ENCODE measurements around the gene SMO. TPM values are rescaled to one million over a fixed set of nuclear protein-coding genes. Genes with fewer than 3 reads are reported as not detected.

The SMO gene
- total RNA-seq, 1 donor from 2014 or later: 22.1 TPM

- Histone ChIP-seq H3K27ac (peak overlapping the region; percentile 80), H3K27me3 (no peaks in the 10 kb centered on the region), H3K4me1 (peaks cover 45% of the 10 kb centered on the region), H3K36me3 (no peaks in the 10 kb centered on the region), H3K4me3 (peak overlapping the region; percentile 79 to 84), H3K9me3 (no peaks in the 10 kb centered on the region)
- TF ChIP-seq POLR2A (IDR thresholded peaks at IDR 0.05): no peak
- no peak for TF ChIP-seq POLR2AphosphoS5 (IDR thresholded peaks at IDR 0.05; ENCODE audit: insufficient read depth in 1 of 2, low read depth in 1 of 2)
- TF ChIP-seq, protein P1, sequence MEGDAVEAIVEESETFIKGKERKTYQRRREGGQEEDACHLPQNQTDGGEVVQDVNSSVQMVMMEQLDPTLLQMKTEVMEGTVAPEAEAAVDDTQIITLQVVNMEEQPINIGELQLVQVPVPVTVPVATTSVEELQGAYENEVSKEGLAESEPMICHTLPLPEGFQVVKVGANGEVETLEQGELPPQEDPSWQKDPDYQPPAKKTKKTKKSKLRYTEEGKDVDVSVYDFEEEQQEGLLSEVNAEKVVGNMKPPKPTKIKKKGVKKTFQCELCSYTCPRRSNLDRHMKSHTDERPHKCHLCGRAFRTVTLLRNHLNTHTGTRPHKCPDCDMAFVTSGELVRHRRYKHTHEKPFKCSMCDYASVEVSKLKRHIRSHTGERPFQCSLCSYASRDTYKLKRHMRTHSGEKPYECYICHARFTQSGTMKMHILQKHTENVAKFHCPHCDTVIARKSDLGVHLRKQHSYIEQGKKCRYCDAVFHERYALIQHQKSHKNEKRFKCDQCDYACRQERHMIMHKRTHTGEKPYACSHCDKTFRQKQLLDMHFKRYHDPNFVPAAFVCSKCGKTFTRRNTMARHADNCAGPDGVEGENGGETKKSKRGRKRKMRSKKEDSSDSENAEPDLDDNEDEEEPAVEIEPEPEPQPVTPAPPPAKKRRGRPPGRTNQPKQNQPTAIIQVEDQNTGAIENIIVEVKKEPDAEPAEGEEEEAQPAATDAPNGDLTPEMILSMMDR (IDR thresholded peaks at IDR 0.05): no peak
- intact Hi-C loops (cut with DNase I): no loop called here
- no peak for DNase-seq (ENCODE audit: extremely low spot score in 2 of 2)
Measured at GRCh38 chr7:129187681-129188371, 607 bp upstream of the SMO start.

DNA sequence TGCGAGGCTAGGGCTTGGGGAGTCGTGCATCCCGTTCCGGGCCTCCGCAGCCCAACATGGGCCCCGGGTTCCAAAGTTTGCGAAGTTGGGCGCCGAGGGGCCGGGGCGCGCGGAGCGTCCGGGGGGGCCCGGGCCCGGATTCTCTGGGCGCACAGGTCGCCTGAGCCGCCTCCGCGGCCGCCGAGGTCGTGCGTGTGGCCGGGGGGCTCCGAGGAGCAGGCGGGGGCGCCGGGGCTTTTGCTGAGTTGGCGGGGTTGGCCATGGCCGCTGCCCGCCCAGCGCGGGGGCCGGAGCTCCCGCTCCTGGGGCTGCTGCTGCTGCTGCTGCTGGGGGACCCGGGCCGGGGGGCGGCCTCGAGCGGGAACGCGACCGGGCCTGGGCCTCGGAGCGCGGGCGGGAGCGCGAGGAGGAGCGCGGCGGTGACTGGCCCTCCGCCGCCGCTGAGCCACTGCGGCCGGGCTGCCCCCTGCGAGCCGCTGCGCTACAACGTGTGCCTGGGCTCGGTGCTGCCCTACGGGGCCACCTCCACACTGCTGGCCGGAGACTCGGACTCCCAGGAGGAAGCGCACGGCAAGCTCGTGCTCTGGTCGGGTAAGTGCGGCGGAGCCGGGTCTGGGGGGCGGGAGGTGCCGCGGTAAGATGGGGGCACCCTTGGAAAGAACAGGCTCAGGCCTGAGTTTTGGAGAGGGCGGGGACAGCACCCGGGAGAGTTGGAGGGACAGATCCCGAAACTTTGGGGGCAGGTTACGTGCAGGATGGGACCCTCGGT, 643 bp downstream of the SMO start:
- intact Hi-C loops (cut with DNase I): no loop called here
- Histone ChIP-seq H3K27me3 (no peaks in the 10 kb centered on the region), H3K4me3 (peak overlapping the region; percentile 79 to 84), H3K36me3 (no peaks in the 10 kb centered on the region), H3K4me1 (peaks cover 46% of the 10 kb centered on the region), H3K27ac (peak overlapping the region; percentile 80), H3K9me3 (no peaks in the 10 kb centered on the region)
- TF ChIP-seq POLR2AphosphoS5 (IDR thresholded peaks at IDR 0.05; ENCODE audit: insufficient read depth in 1 of 2, low read depth in 1 of 2): no peak
- TF ChIP-seq POLR2A (IDR thresholded peaks at IDR 0.05): no peak
- TF ChIP-seq, protein P1 (IDR thresholded peaks at IDR 0.05): no peak
- DNase-seq (ENCODE audit: extremely low spot score in 2 of 2): no peak

- Histone ChIP-seq H3K36me3 (no peaks in the 10 kb centered on the region), H3K27ac (peak overlapping the region; percentile 80), H3K9me3 (no peaks in the 10 kb centered on the region), H3K4me1 (peaks cover 46% of the 10 kb centered on the region), H3K4me3 (peak overlapping the region; percentile 79 to 84), H3K27me3 (no peaks in the 10 kb centered on the region)
- no peak for DNase-seq (ENCODE audit: extremely low spot score in 2 of 2)
- intact Hi-C loops (cut with DNase I): no loop called here
- TF ChIP-seq, protein P1 (IDR thresholded peaks at IDR 0.05): no peak
- no peak for TF ChIP-seq POLR2AphosphoS5 (IDR thresholded peaks at IDR 0.05; ENCODE audit: insufficient read depth in 1 of 2, low read depth in 1 of 2)
- no peak for TF ChIP-seq POLR2A (IDR thresholded peaks at IDR 0.05)
Measured at GRCh38 chr7:129189661-129190310, 1.4 kb downstream of the SMO start.

DNA sequence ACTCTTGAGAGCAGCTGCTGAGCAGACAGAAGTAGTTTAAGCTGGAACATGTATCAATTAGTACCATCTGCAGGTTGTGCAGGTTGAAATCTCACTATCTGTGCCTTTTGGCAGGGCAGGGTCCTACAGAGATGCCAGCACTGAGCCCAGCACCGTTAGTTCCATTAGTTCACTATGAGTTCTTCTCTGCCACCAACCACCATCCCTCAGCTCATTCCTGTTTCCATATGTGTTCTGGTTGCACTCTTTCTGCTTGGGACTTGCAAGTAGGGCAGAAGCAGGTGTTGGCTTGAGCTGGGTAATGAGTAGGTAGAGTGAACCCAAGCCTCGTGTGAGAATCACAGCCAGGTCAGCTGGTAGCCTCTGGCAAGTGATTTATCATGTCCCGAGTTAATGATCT, 2.8 kb downstream of the SMO start:
- Histone ChIP-seq H3K27me3 (no peaks in the 10 kb centered on the region), H3K4me3 (no peak overlapping the region), H3K27ac (no peak overlapping the region), H3K36me3 (no peaks in the 10 kb centered on the region), H3K9me3 (no peaks in the 10 kb centered on the region), H3K4me1 (peaks cover 38% of the 10 kb centered on the region)
- no peak for DNase-seq (ENCODE audit: extremely low spot score in 2 of 2)
- intact Hi-C loops (cut with DNase I): no loop called here
- TF ChIP-seq POLR2A (IDR thresholded peaks at IDR 0.05) (no peak), POLR2AphosphoS5 (IDR thresholded peaks at IDR 0.05; ENCODE audit: insufficient read depth in 1 of 2, low read depth in 1 of 2) (no peak)
- TF ChIP-seq, protein P1 (IDR thresholded peaks at IDR 0.05): no peak

All from vagina (tissue), 2 donors.